GM11168 (cell line): ENCODE data around the gene ZNF44.

Experiments used
- in situ Hi-C: fragments of 300-500 bp; cut with MboI; formaldehyde crosslinking; loops from one replicate; pipeline ENCODE4 v1.12.0; 2022; ENCODE audit warnings: low sequenced_read_pairs; ENCODE audit not compliant: unreplicated experiment

ZNF44 gene

DNA sequence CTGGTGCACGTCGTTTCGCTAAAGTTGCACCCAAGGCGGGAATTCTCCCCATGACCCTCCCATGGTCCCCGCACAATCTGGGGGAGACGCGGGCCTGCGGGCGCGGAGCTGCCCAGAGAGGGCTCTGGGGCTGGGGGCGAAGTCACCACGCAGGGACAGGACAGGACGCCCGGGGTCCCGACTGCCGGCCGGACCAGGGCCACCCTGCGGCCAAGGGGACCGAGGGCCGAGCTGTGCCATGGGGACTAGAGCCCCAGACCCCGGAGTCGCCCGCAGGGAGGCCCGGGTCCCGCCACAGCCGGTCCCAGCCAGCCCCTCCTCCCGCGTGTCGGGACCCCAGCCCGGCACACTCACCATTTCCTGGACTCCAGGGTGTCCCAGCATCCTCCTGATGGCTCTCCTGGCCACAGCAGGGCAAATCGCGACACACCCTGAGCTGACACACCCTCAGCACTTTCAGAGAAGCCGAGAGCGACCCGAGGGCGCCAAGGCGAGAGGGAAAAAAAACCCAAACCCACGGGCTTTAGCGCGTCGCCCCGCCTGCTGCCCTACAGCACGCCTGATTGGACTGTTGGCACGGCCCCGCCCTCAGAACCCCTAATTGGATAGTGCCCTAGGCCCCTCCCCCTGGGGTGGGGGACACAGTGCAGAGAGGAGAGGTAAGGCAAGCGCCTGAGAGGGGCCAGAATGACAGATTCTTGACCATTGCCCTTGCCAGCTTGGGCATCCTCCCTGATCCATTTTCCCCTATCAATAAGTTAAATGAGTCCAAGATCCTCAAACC, 28.6 kb downstream of the ZNF44 start:
- in situ Hi-C loops = no loop called here

DNA sequence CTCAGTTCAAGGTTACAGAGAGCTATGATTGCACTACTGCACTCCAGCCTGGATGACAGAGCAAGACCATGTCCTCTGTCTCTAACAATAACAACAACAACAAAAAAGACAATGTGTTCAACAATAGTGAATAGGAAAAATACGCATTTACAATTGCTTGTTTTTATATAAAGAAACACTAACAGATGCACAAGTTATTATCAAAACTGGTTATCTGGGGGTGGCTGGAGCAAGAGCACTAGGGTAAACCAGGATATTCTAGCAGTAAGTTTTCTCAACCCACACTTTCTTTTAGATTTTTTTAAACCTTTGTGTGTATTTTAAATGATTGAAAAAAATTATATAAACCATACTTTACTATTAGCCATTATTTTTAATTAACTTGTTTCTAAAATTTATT, 33.1 kb downstream of the ZNF44 start:
- in situ Hi-C loops = no loop called here

DNA sequence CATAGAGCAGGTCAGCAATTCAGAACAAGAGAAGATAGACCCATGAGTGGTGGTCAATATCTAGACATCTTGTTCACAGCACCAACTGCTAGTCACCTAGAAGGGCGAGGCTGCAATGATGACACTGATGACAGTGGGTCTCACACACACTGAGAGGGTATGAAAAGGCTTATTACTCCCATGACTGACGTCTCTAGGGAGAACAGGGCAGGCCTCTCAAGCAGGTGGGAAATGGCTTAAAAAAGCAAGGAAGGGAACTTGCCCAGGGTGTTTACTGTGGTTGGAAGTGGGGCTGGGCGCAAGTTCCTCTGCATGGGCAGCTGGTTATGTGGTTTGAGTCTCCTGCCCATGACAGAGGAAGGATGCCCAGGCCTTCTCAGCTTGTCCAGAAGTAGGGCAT, 33.8 kb downstream of the ZNF44 start:
- in situ Hi-C loops = no loop called here

DNA sequence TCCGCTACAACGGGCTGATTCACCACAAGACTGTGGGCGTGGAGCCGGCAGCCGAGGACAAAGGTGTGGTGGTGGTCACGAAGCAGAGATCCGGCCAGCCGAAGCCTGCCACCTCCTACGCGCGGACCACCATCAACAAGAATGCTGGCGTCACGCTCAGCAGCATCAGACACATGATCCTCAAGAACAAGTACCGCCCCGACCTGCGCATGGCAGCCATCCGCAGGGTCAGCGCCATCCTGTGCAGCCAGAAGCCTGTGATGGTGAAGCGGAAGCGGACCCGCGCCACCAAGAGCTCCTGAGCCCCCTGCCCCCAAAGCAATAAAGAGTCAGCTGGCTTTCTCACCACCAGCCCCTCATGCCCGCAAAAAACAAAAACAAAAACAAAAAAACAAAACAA, 34.4 kb downstream of the ZNF44 start:
- in situ Hi-C loops = no loop called here

DNA sequence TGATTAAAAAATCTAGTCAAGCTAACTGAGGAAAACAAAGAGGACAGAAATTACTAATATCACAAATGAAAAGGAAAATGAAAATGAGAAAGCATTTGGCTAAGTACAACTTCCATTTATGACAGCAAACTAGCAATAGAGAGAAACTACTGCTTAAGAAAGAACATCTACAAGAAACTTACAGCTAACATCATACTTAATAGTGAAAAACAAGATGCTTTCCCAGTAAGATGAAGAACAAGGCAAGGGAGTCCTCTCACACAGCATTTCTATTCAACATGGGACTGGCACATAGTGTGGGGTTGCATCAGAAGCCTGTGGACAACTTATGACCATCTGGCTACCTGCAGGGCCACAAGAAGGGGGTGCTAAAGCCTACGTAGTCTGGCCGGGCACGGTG, 39.3 kb downstream of the ZNF44 start:
- in situ Hi-C loops = no loop called here

DNA sequence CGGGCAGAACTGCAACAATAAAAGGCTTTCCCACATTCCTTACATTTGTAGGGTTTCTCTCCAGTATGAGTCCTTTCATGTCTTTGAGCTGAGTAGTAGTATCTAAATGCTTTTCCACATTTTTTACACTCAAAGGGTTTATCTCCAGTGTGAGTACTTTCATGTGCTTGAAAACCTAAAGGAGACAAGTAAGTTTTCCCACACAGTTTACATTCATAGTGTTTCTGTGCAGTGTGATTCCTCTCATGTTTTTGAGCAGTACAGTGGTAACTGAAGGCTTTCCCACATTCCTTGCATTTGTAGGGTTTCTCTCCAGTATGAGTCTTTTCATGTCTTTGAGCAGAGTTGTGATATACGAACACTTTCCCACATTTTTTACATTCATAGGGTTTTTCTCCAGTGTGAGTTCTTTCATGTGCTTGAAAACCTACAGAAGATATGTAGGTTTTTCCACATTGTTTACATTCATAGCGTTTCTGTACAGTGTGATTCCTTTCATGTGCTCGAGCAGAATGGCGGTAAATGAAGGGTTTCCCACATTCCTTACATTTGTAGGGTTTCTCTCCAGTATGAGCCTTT, 47.0 kb downstream of the ZNF44 start:
- in situ Hi-C loops = no loop called here

DNA sequence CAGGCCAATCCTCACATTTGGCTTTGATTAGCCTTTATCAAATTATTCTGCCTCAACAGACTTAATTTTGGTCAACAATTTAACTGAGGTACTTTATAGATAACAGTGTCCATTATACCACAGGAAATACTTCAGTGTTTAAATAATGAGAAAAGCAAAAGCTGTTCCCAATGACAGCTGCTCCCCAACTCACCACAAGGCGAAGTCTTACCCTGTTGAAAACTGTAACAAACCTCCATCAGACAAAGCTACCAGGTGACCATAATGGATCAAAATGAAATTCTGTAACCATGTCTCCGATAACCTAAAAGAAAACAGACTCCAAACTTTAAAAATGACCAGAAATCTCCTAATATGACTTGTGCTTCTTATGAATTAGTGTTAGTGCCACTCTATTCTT, 50.3 kb downstream of the ZNF44 start:
- in situ Hi-C loops = no loop called here

DNA sequence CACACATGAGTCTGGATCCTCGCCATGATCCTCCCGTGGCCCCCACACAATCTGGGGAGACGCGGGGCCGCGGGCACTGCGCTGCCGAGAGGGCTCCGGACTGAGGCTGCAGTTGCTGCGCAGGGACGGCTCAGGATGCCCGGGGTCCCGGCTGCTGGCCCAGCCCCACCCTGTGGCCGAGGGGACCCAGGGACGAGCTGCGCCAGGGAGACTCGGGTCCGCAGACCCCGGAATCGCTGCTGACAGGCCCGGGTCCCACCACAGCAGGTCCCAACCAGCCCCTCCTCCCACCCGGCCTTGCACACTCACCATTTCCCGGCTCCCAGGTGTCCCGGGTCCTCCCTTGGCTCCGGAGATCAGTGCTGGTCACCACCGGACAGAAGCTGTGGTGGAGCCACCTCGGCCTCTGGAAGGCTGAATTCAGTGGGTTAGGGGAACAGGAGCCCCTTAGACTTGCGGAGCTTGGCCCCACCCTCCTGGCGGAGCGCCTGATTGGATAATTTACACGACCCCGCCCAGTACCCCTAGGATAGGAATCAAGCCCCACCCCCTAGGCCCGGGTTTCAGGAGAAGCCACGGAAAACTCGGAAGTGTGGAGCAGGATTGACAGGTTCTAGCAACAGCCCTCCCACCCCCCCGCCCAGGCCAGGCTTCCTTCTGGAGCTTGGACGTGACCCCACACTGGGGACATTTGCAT, 57.4 kb downstream of the ZNF44 start:
- in situ Hi-C loops = no loop called here

DNA sequence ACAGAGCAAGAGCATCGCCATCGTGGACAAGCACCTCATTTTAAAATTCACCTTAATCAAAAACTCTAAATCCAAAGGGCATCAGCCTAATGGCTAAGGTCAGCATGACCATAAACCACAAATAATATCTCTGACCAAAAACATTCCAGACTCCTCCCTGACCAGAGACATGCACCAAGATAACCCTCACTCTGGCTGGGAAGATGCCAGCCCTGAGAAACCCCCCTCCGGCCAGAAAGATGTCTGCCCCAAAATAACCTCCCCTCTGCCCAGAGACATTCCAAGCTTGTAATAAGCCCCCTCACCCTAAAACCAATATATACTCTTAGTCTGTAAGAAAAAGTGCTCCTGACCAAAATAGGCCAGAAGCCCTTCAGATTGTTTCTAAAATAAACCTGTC, 61.7 kb downstream of the ZNF44 start:
- in situ Hi-C loops = no loop called here

DNA sequence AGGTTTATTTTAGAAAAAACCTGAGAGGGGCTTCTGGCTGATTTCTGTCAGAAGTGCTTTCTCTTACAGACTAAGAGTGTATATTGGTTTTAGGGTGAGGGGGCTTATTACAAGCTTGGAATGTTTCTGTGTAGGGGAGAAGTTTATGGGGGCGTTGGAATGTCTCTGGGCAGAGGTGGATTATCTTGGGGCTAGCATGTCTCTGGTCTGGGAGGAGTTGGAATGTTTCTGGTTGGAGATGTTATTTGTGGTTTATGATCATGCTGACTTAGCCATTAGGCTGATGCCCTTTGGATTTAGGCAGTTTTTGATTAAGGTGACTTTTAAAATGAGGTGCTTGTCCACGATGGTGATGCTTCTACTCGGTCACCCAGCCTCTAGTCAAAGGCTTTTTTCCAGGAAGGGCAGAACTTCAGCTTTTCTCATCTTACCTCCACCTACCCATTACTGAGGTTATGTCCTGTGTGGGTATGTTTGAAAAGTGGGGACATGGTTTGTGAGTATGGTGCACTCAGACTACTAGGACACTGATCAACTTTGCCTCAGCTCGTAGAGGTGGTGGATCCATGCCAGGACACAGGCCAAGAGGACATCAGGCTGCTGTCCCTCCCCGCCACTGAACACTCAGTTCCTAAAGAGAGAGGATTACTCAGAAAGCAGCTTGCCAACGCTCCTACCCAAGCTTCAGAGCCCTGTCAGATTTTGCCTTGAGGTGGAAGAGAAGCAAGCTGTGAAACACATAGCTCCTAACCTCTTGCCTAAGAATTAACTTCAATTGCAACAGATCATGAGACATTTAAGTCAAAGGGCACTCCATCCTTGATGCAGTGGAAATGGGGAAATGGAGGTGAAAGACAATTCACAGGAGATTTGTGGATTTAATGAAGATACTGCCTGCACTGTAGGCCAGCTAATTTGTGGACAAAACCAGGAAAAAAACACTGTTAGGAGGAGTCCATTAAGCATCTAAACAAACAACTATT, 63.6 kb downstream of the ZNF44 start:
- in situ Hi-C loops = no loop called here

DNA sequence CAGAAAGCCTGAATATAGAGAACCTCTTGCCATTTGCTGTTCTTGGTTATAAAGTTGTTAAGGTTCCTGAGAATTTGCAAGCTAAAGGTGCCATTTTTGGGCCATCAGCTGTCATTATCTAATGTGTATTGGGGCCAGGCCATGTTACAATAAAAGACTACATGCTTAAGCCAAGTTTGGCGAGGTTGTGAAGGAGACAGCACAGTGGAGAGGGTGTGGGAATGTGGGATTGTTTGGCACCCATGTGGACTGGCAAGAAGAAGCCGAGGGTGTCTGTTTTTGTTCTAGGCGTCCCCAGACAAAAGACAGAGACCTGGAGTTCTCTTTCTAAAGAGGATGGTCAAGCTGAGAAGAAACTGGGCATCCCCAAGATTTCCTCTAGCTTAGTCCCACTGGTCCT, 64.7 kb downstream of the ZNF44 start:
- in situ Hi-C loops = no loop called here

DNA sequence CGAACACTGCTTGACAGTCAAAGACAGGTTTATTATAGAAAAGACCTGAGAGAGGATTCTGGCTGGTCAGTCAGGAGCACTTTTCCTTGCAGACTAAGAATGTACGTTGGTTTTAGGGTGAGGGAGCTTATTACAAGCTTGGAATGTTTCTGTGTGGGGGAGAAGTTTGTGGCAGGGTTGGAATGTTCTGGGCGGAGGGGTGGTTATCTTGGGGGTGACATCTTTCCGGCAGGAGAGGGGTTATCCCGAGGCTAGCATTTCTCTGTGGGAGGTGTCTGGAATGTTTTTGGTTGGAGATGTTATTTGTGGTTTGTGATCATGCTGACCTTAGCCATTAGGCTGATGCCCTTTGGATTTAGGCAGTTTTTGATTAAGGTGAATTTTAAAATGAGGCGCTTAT, 70.0 kb downstream of the ZNF44 start:
- in situ Hi-C loops = no loop called here

DNA sequence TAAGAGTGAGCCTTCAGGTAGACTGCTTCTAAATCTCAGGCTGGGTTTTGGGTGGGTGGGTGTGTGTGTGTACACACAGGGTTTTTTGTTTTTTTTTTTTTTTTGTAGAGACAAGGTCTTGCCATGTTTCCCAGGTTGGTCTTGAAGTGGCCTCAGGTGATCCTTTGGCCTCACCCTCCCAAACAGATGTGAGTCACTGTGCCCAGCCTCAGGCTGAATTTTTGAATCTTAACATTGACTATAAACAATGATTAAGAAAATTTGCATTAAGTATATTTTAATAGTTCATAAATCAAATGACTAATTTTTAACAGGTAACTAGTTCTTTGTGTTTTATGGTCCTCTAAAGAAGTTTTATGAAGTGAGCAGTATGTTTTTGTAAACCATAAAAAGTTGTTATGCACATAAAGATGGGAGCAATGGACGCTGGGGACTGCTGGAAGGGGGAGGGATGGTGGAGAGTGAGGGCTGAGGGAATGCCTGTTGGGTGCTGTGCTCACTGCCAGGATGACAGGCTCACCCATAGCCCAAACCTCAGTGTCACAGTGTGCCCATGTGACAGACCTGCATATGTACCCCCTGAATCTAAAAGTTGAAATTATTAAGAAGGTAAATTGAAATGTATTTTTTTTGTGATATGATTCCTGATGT, 71.6 kb downstream of the ZNF44 start:
- in situ Hi-C loops = no loop called here
